PFSK-1 (cell line): ENCODE data around the gene HOXC6.

Experiments used
- POLR2AphosphoS5 ChIP-seq: IDR thresholded peaks from 2 replicates; pipeline ENCODE4 v1.6.1; 2012; ENCODE audit warnings: low read depth, mild to moderate bottlenecking, control low read depth, low read length, moderate library complexity
- REST ChIP-seq, 2 experiments: IDR thresholded peaks; 2 replicates each; pipeline versions ENCODE4 v1.6.1 to v1.8.0; 2011 to 2012; ENCODE audit warnings: low read depth in 2 of 2, low read length in 2 of 2, control low read depth in 1 of 2, inconsistent platforms in 1 of 2, mild to moderate bottlenecking in 1 of 2, moderate library complexity in 1 of 2; ENCODE audit not compliant: insufficient read depth in 1 of 2
- SIN3A ChIP-seq: IDR thresholded peaks from 2 replicates; pipeline ENCODE4 v1.6.1; 2012; ENCODE audit warnings: mild to moderate bottlenecking, low read length, moderate library complexity, borderline replicate concordance; ENCODE audit not compliant: insufficient read depth
- TAF1 ChIP-seq: IDR thresholded peaks from 2 replicates; pipeline ENCODE4 v1.6.1; 2012; ENCODE audit warnings: low read length, control low read depth, borderline replicate concordance; ENCODE audit not compliant: insufficient read depth

GRCh38 chr12:54031480-54031879 lies 3.2 kb downstream of the HOXC6 start:
- TF ChIP-seq POLR2AphosphoS5 (no peak), TAF1 (no peak), SIN3A (no peak), REST (IDR thresholded peaks at IDR 0.05; ENCODE audit: insufficient read depth in 1 of 2, low read depth in 2 of 2, low read length in 2 of 2) (no peak)
